Pancreas (tissue), 10 donors: ENCODE measurements around the gene WWC2. TPM values are rescaled to one million over a fixed set of nuclear protein-coding genes. Genes with fewer than 3 reads are reported as not detected.

Source experiments
- ATAC-seq, 4 donors: fragments of 200-7000 bp; cut with Tn5 transposase; one replicate each; pipeline versions ENCODE4 v1.8.0 to v1.9.1; 2020; ENCODE audit warnings: mild to moderate bottlenecking in 4 of 4, moderate library complexity in 4 of 4
- DNase-seq, 6 donors: peaks; one replicate each; pipeline ENCODE4 v3.0.0-alpha.2; 2020
- FAIRE-seq: peaks from 2 replicates; lab custom pipeline; 2012; peaks lifted over from hg19 to GRCh38; lab: Jason Lieb, UNC
- H3K27ac ChIP-seq, 4 donors: fragments of 200-600 bp; sonication (generic); 1 replicate in 3 of 4; 2 replicates in 1 of 4; pipeline versions ENCODE4 v1.5.0 to v1.8.0; 2020
- H3K27me3 ChIP-seq, 4 donors: fragments of 200-600 bp; one replicate each; pipeline ENCODE4 v1.8.0; 2021
- H3K36me3 ChIP-seq, 3 donors: fragments of 200-600 bp; sonication (generic) in 1 of 3; one replicate each; pipeline versions ENCODE4 v1.5.0 to v1.8.0; 2020 to 2021
- H3K4me1 ChIP-seq, 3 donors: fragments of 200-600 bp; one replicate each; pipeline ENCODE4 v1.8.0; 2021
- H3K4me3 ChIP-seq, 4 donors: fragments of 200-600 bp; sonication (generic) in 2 of 4; one replicate each; pipeline versions ENCODE4 v1.5.0 to v1.8.0; 2020 to 2021
- H3K9me3 ChIP-seq, 4 donors: fragments of 200-600 bp; one replicate each; pipeline ENCODE4 v1.8.0; 2021
- CTCF ChIP-seq, 4 donors: fragments of 200-600 bp; sonication (generic) in 3 of 4; IDR thresholded peaks; one replicate each; pipeline versions ENCODE4 v1.5.0 to v1.8.0; 2021; ENCODE audit warnings: antibody characterized with exemption in 4 of 4
- WGBS, 2 donors: extraction: QIAGEN DNeasy Blood & Tissue Kit; methylation state at CpG; one replicate each; pipeline ENCODE4 v1.1.7; 2013; 5-methylcytosine and 5-hydroxymethylcytosine counted together
- intact Hi-C, 3 donors: fragments of 100-400 bp; cut with DNase I; formaldehyde crosslinking; loops; one replicate each; pipeline versions ENCODE4 v1.11.1 to v1.14.2; 2022
- polyA plus RNA-seq, 2 donors: library from polyadenylated mRNA; stranded (reverse); fragments of 200-250 nt; gene quantifications; one replicate each; pipeline ENCODE4 v1.2.3, GENCODE V29; 2013
- total RNA-seq, 6 donors: library from RNA; stranded (reverse); fragmentation: NEBNext Ultra II Directional in 4 of 6; extraction: Animal tissue kit (Norgen Biotek cat#: 25700) in 4 of 6; gene quantifications; one replicate each; pipeline versions ENCODE4 v1.2.1 to v1.2.4, GENCODE V29; 2021 to 2023
- donor health status: healthy with polysubstance abuse.
- donor health status: DM: no; HTN: no; CAD: no; lungs with moderate emphysema.
- donor health status: DM: no; HTN: no; CAD: no.
- donor health status: control.
- donor health status: control.
- donor health status: Bipolar disorder and iron deficiency.
- donor health status: DM: yes; HTN: yes; CAD: no.
- donor health status: DM: no; HTN: no; CAD: no.
- donor health status: DM: no; HTN: no; CAD: no.
- donor health status: DM: yes; HTN: yes; CAD: no.

Gene WWC2
- total and polyA plus RNA-seq, 8 donors, result 4.4 to 27.5 (median 16.9) TPM

DNA sequence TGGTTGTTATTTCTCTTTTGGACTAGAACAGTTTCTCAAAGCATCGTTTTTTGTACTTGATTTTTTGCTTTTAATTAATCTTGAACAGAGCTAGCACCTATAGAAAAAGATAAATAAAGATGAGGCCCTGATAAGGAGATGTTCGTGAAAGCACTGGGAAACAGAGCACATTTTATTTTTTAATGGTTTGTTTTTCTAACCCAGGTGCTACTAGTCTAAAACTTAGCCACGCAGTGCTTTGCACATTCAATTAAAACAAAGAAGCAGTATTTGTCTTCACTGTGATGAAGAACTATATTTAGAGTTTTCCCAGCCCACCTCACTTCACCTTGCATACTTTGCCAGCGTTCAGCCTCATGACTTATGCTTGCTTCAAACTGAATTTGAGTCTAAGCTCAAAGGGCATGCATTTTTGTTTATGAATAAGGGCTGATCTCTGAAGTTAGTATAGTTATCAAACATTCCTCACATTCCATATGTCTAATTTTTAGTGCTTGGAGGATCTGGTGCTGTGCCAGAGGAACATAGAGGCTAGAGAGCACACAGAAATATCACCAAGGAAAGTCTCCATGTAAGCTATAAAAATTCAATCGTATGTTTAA is 76.7 kb downstream of the WWC2 start:
- Histone ChIP-seq H3K9me3 (no peaks in the 10 kb centered on the region), H3K27ac (no peak overlapping the region), H3K27me3 (no peaks in the 10 kb centered on the region), H3K4me1 (peaks cover 36 to 40% (median 38%) of the 10 kb centered on the region in 3 donors), H3K4me3 (no peak overlapping the region), H3K36me3 (no peaks in the 10 kb centered on the region)
- intact Hi-C loops, result loop anchor here in 1 of 3 donors (10.0 kb wide), 1 partner anchor 61 kb away; no protein-coding TSS in a partner anchor
- peak in 1 of 4 donors; percentile 6 for ATAC-seq
- WGBS, 2 donors, result 20 to 21% methylated on average over 5 of the region's 5 CpGs
- DNase-seq, result no peak
- FAIRE-seq, result no peak
- TF ChIP-seq CTCF (IDR thresholded peaks at IDR 0.05), result no peak

DNA sequence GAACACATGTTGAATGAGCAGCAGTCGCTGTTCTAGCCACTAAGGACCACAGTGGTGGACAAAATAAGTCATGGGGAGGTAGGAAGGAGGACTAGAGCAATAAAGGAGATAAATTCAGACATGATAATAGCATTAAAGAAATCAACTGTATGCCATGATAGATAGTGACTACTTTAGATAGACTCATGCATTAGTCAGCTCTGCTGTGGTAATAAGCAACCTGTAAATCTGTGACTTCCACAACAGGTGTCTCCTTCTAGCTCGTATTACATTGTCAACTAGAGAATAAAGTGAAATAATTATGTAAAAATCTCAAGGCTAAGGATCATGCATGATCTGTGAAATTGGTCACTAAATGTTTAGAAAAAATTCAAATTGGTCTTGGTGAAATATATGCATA is 77.9 kb downstream of the WWC2 start:
- H3K4me1 ChIP-seq, result peaks cover 24 to 31% (median 27%) of the 10 kb centered on the region in 3 donors
- no peak for TF ChIP-seq CTCF (IDR thresholded peaks at IDR 0.05)
- DNase-seq, result no peak
- FAIRE-seq, result no peak
- no peaks in the 10 kb centered on the region for H3K36me3 ChIP-seq
- H3K27ac ChIP-seq, result no peak overlapping the region
- no peak for ATAC-seq
- WGBS, 2 donors, result 74 to 76% methylated on average over 2 of the region's 2 CpGs
- no peak overlapping the region for H3K4me3 ChIP-seq
- intact Hi-C loops, result loop anchor here in 1 of 3 donors (10.0 kb wide), 1 partner anchor 62 kb away; no protein-coding TSS in a partner anchor
- no peaks in the 10 kb centered on the region for H3K27me3 ChIP-seq
- no peaks in the 10 kb centered on the region for H3K9me3 ChIP-seq

DNA sequence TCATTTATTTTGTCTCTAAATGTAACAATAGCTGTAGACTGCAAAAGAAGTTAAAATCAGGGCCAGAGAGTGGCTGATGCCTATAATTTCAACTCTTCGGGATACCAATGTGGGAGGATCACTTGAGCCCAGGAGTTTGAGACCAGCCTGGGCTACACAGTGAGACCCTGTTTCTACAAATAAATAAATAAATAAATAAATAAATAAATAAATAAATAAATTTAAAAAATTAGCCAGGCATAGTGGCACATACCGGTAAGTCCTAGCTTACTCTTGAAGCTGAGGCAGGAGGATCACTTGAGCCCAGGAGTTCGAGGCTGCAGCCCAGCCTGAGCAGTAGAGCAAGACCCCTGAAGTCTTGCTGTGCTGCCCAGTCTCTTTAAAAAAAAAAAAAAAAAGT is 79.1 kb downstream of the WWC2 start:
- H3K9me3 ChIP-seq, result no peaks in the 10 kb centered on the region
- no peak overlapping the region for H3K27ac ChIP-seq
- intact Hi-C loops, result loop anchor here in 1 of 3 donors (10.0 kb wide), 1 partner anchor 63 kb away; no protein-coding TSS in a partner anchor
- no peak for ATAC-seq
- no peak overlapping the region for H3K4me3 ChIP-seq
- 32 to 33% methylated on average over 3 of the region's 3 CpGs for WGBS, 2 donors
- H3K4me1 ChIP-seq, result peaks cover 16 to 23% (median 17%) of the 10 kb centered on the region in 3 donors
- no peaks in the 10 kb centered on the region for H3K36me3 ChIP-seq
- no peak for FAIRE-seq
- DNase-seq, result no peak
- TF ChIP-seq CTCF (IDR thresholded peaks at IDR 0.05), result no peak
- no peaks in the 10 kb centered on the region for H3K27me3 ChIP-seq

- Histone ChIP-seq H3K9me3 (no peaks in the 10 kb centered on the region), H3K27ac (no peak overlapping the region), H3K36me3 (no peaks in the 10 kb centered on the region), H3K4me1 (peaks cover 9 to 11% (median 10%) of the 10 kb centered on the region in 3 donors), H3K27me3 (no peaks in the 10 kb centered on the region), H3K4me3 (no peak overlapping the region)
- TF ChIP-seq CTCF (IDR thresholded peaks at IDR 0.05), result no peak
- intact Hi-C loops, result no loop called here
- 86 to 89% methylated on average over 7 of the region's 7 CpGs for WGBS, 2 donors
- DNase-seq, result no peak
- FAIRE-seq, result no peak
- ATAC-seq, result no peak
Measured at GRCh38 chr4:183180096-183180495, 81.0 kb downstream of the WWC2 start.

- 93 to 95% methylated on average over 4 of the region's 4 CpGs for WGBS, 2 donors
- Histone ChIP-seq H3K9me3 (no peaks in the 10 kb centered on the region), H3K27ac (no peak overlapping the region), H3K4me1 (peaks cover 7 to 11% (median 8%) of the 10 kb centered on the region in 3 donors), H3K27me3 (no peaks in the 10 kb centered on the region), H3K4me3 (no peak overlapping the region), H3K36me3 (no peaks in the 10 kb centered on the region)
- intact Hi-C loops, result no loop called here
- TF ChIP-seq CTCF (IDR thresholded peaks at IDR 0.05), result no peak
- FAIRE-seq (no peak), ATAC-seq (no peak), DNase-seq (no peak)
Measured at GRCh38 chr4:183180621-183181020, 81.6 kb downstream of the WWC2 start.
